B cell (primary cell): ENCODE results near the gene SPTAN1. TPM values are rescaled to one million over a fixed set of nuclear protein-coding genes. Genes with fewer than 3 reads are reported as not detected.

Experiments
- ATAC-seq: fragments of 200-7000 bp; cut with Tn5 transposase; one replicate; pipeline ENCODE4 v1.10.0; 2021; ENCODE audit warnings: low read depth, mild to moderate bottlenecking, moderate number of reproducible peaks, moderate library complexity
- CTCF ChIA-PET: fragments of 350-600 bp; sonication (Branson Sonifier 250); formaldehyde crosslinking; loops from one replicate; lab custom pipeline; 2021; ENCODE audit warnings: antibody characterized with exemption, inconsistent platforms; lab: Charles Lee
- POLR2A ChIA-PET: fragments of 350-600 bp; sonication (Branson Sonifier 250); formaldehyde crosslinking; loops from one replicate; lab custom pipeline; 2021; ENCODE audit warnings: antibody characterized with exemption; lab: Charles Lee
- DNase-seq: peaks from one replicate; pipeline ENCODE4 v3.0.0; 2013
- H2AFZ ChIP-seq: 2 replicates; pipeline ENCODE4 v1.6.1; 2012; ENCODE audit warnings: mild to moderate bottlenecking, low read depth, low read length; ENCODE audit not compliant: insufficient read depth, poor library complexity, severe bottlenecking
- H3K27ac ChIP-seq, 2 donors: 1 replicate in 1 of 2; 2 replicates in 1 of 2; pipeline ENCODE4 v1.5.1; 2012 to 2013; ENCODE audit warnings: low read length in 2 of 2, mild to moderate bottlenecking in 2 of 2, moderate library complexity in 1 of 2
- H3K27me3 ChIP-seq, 4 experiments: fragments of 200-600 bp in 1 of 4; sonication (generic) in 1 of 4; replicated peaks in 1 of 4; 1 replicate in 2 of 4; 2 replicates in 2 of 4; pipeline versions ENCODE4 v1.6.1 to v1.7.0; 2013 to 2016; ENCODE audit warnings: low read length in 3 of 4, mild to moderate bottlenecking in 2 of 4, mixed read lengths in 1 of 4, moderate library complexity in 1 of 4; ENCODE audit not compliant: insufficient read depth in 4 of 4, control insufficient read depth in 3 of 4; ENCODE audit errors: control extremely low read depth in 1 of 4
- H3K36me3 ChIP-seq, 2 experiments: replicated peaks in 1 of 2; 1 replicate in 1 of 2; 2 replicates in 1 of 2; pipeline versions ENCODE4 v1.6.1 to v1.7.1; 2013; ENCODE audit warnings: low read length in 1 of 2; ENCODE audit not compliant: insufficient read depth in 2 of 2, control insufficient read depth in 1 of 2; ENCODE audit errors: control extremely low read depth in 1 of 2, extremely low read depth in 1 of 2
- H3K4me1 ChIP-seq, 2 donors: fragments of 200-600 bp in 1 of 2; sonication (generic) in 1 of 2; 1 replicate in 1 of 2; 2 replicates in 1 of 2; pipeline versions ENCODE4 v1.5.1 to v1.6.1; 2013 to 2017; ENCODE audit warnings: low read length in 2 of 2; ENCODE audit not compliant: control insufficient read depth in 2 of 2, insufficient read depth in 2 of 2
- H3K4me2 ChIP-seq: replicated peaks from 2 replicates; pipeline ENCODE3; 2012; ENCODE audit warnings: mild to moderate bottlenecking, low read depth, low read length; ENCODE audit not compliant: poor library complexity, severe bottlenecking
- H3K4me3 ChIP-seq, 5 experiments: fragments of 200-600 bp in 1 of 5; sonication (generic) in 1 of 5; 1 replicate in 3 of 5; 2 replicates in 2 of 5; pipeline versions ENCODE4 v1.5.1 to v1.7.0; 2011 to 2016; ENCODE audit warnings: low read length in 4 of 5, mild to moderate bottlenecking in 4 of 5, low read depth in 2 of 5, control low read depth in 1 of 5, moderate library complexity in 1 of 5; ENCODE audit not compliant: insufficient read depth in 1 of 5; ENCODE audit errors: control extremely low read depth in 1 of 5, extremely low read depth in 1 of 5
- H3K79me2 ChIP-seq: fragments of 200-600 bp; sonication (generic); one replicate; pipeline ENCODE4 v1.6.0; 2016; ENCODE audit warnings: low read length; ENCODE audit not compliant: control insufficient read depth, insufficient read depth
- H3K9ac ChIP-seq: fragments of 200-600 bp; sonication (generic); 2 replicates; pipeline ENCODE4 v1.6.1; 2017; ENCODE audit warnings: mild to moderate bottlenecking, low read length, moderate library complexity
- H3K9me3 ChIP-seq, 3 donors: one replicate each; pipeline versions ENCODE4 v1.6.1 to v1.7.1; 2013; ENCODE audit warnings: low read length in 2 of 3; ENCODE audit not compliant: control insufficient read depth in 2 of 3, insufficient read depth in 1 of 3; ENCODE audit errors: control extremely low read depth in 1 of 3
- H4K20me1 ChIP-seq: 2 replicates; pipeline ENCODE4 v1.6.0; 2012; ENCODE audit warnings: mild to moderate bottlenecking, low read length; ENCODE audit not compliant: insufficient read depth, control insufficient read depth, poor library complexity, severe bottlenecking
- H3K27ac Mint-ChIP-seq: one replicate; pipeline ENCODE4 v1.8.0; 2021; ENCODE audit warnings: mixed read lengths
- H3K27me3 Mint-ChIP-seq: one replicate; pipeline ENCODE4 v1.8.0; 2021; ENCODE audit warnings: mixed read lengths
- H3K4me1 Mint-ChIP-seq: one replicate; pipeline ENCODE4 v1.8.0; 2021; ENCODE audit warnings: mixed read lengths
- H3K4me3 Mint-ChIP-seq: one replicate; pipeline ENCODE4 v1.8.0; 2021; ENCODE audit warnings: mixed read lengths
- H3K9me3 Mint-ChIP-seq: one replicate; pipeline ENCODE4 v1.8.0; 2022; ENCODE audit warnings: mixed read lengths; ENCODE audit not compliant: insufficient read depth
- CTCF ChIP-seq: fragments of 200-600 bp; IDR thresholded peaks from one replicate; pipeline ENCODE4 v1.8.0; 2022; ENCODE audit warnings: antibody characterized with exemption, mild to moderate bottlenecking
- EZH2 ChIP-seq: IDR thresholded peaks from 2 replicates; pipeline ENCODE4 v1.6.1; 2012; ENCODE audit warnings: borderline replicate concordance, low read depth, mild to moderate bottlenecking, moderate library complexity, low read length; ENCODE audit not compliant: insufficient read depth, poor library complexity, severe bottlenecking
- WGBS: methylation state at CpG from one replicate; pipeline ENCODE4 v1.1.5; 2013; ENCODE audit warnings: missing lambda C conversion rate; ENCODE audit not compliant: insufficient coverage; 5-methylcytosine and 5-hydroxymethylcytosine counted together
- intact Hi-C: fragments of 100-400 bp; cut with micrococcal nuclease; formaldehyde crosslinking; loops from one replicate; pipeline ENCODE4 v1.10.0; 2022
- polyA plus RNA-seq: library from polyadenylated mRNA; depleted of rRNA; stranded (reverse); fragments of >200 nt; gene quantifications from 2 replicates; pipeline ENCODE4 v1.2.3, GENCODE V29; 2012
- total RNA-seq, 2 donors: library from RNA; stranded (reverse); fragments of 120-200 nt in 1 of 2; gene quantifications; 1 replicate in 1 of 2; 2 replicates in 1 of 2; pipeline versions ENCODE4 v1.2.3 to v1.2.4, GENCODE V29; 2013 to 2022

The SPTAN1 gene
- total and polyA plus RNA-seq, 2 donors (not counting 1 experiment from before 2014, with no cell fraction given), result 129 to 351 TPM

DNA sequence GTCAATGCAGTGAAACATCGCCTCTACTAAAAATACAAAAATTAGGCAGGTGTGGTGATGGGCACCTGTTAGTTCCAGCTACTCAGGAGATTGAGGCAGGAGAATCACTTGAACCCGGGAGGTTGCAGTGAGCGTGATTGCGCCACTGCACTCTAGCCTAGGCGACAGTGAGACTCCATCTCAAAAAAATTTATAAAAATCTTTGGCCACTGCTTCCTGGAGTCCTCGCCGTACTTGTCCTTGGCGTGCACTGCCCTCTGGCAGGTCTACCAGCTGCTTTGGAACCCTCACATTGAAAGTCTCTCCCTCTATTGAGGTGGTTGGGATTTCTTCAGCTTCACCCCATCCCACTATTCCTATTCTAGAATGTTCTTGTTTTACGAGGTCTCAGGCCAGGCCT lies 79.2 kb downstream of the SPTAN1 start:
- H3K79me2 ChIP-seq, result no peaks in the 10 kb centered on the region
- peaks cover 0 to 81% of the 10 kb centered on the region in 2 experiments for H3K36me3 ChIP-seq
- H3K4me3 ChIP-seq, result no peak overlapping the region
- no peak overlapping the region for H3K4me3 Mint-ChIP-seq
- H3K4me2 ChIP-seq, result no peak overlapping the region
- no peak for TF ChIP-seq EZH2
- TF ChIP-seq CTCF, result no peak
- H3K27me3 ChIP-seq, result no peaks in the 10 kb centered on the region
- H3K27me3 Mint-ChIP-seq, result no peaks in the 10 kb centered on the region
- H3K9ac ChIP-seq, result no peak overlapping the region
- no peaks in the 10 kb centered on the region for H3K4me1 ChIP-seq
- H3K9me3 Mint-ChIP-seq, result no peaks in the 10 kb centered on the region
- H3K9me3 ChIP-seq, result no peaks in the 10 kb centered on the region
- H4K20me1 ChIP-seq, result no peaks in the 10 kb centered on the region
- ChIA-PET POLR2A (no interaction called here), CTCF (no interaction called here)
- H3K27ac ChIP-seq, result no peak overlapping the region
- no peak for ATAC-seq
- DNase-seq, result no peak
- no peak overlapping the region for H3K27ac Mint-ChIP-seq
- no peak overlapping the region for H2AFZ ChIP-seq
- intact Hi-C loops, result no loop called here
- no peaks in the 10 kb centered on the region for H3K4me1 Mint-ChIP-seq
- 96% methylated on average over 6 of the region's 9 CpGs for WGBS

DNA sequence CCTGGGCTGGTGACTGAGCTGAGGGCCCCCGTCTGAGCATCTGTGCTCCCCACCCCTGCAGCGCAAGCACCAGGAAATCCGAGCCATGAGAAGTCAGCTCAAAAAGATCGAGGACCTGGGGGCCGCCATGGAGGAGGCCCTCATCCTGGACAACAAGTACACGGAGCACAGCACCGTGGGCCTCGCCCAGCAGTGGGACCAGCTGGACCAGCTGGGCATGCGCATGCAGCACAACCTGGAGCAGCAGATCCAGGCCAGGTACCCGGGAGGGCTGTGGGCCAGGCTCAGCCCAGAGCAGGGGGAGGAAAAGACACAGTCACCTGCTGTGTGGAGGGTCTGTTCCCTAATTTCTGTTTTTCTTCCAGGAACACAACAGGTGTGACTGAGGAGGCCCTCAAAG lies 79.7 kb downstream of the SPTAN1 start:
- no peak overlapping the region for H3K4me3 ChIP-seq
- Mint-ChIP-seq H3K4me3 (no peak overlapping the region), H3K27me3 (no peaks in the 10 kb centered on the region), H3K27ac (no peak overlapping the region), H3K9me3 (no peaks in the 10 kb centered on the region), H3K4me1 (no peaks in the 10 kb centered on the region)
- TF ChIP-seq EZH2 (no peak), CTCF (no peak)
- H3K4me1 ChIP-seq, result no peaks in the 10 kb centered on the region
- intact Hi-C loops, result no loop called here
- H3K27me3 ChIP-seq, result no peaks in the 10 kb centered on the region
- DNase-seq, result no peak
- peaks cover 0 to 81% of the 10 kb centered on the region in 2 experiments for H3K36me3 ChIP-seq
- no peak overlapping the region for H3K4me2 ChIP-seq
- H2AFZ ChIP-seq, result no peak overlapping the region
- POLR2A ChIA-PET, result no interaction called here
- H3K9ac ChIP-seq, result no peak overlapping the region
- no peak overlapping the region for H3K27ac ChIP-seq
- H3K9me3 ChIP-seq, result no peaks in the 10 kb centered on the region
- no peaks in the 10 kb centered on the region for H3K79me2 ChIP-seq
- ATAC-seq, result no peak
- CTCF ChIA-PET, result no interaction called here
- H4K20me1 ChIP-seq, result no peaks in the 10 kb centered on the region
- 97% methylated on average over 10 of the region's 10 CpGs for WGBS
